Adrenal gland (tissue), 5 donors: Measurements from ENCODE around the gene MS4A14.

Experiments
- CTCF ChIP-seq, 6 experiments: fragments of 450-650 bp in 4 of 6; fragments of 200-600 bp in 2 of 6; sonication (generic) in 1 of 6; IDR thresholded peaks; 1 replicate in 5 of 6; 2 replicates in 1 of 6; pipeline versions ENCODE4 v1.5.1 to v1.8.0; 2016 to 2021; ENCODE audit warnings: antibody characterized with exemption in 6 of 6, mild to moderate bottlenecking in 2 of 6, moderate library complexity in 1 of 6
- POLR2A ChIP-seq, 2 donors: fragments of 450-650 bp; IDR thresholded peaks; one replicate each; pipeline ENCODE4 v1.6.1; 2017; ENCODE audit warnings: antibody characterized with exemption in 2 of 2, mild to moderate bottlenecking in 2 of 2, moderate library complexity in 1 of 2
- donor health status: DM: no; HTN: no; CAD: no.

- TF ChIP-seq POLR2A (IDR thresholded peaks at IDR 0.05) (no peak), CTCF (IDR thresholded peaks at IDR 0.05) (no peak)
These were observed 28.4 kb upstream of the MS4A14 start for GRCh38 chr11:60367896-60368295.
